ENCODE results near the gene PVALEF. TPM values are rescaled to one million over a fixed set of nuclear protein-coding genes. Genes with fewer than 3 reads are reported as not detected.

Gene PVALEF
- total RNA-seq, 1 donor, result not detected

DNA sequence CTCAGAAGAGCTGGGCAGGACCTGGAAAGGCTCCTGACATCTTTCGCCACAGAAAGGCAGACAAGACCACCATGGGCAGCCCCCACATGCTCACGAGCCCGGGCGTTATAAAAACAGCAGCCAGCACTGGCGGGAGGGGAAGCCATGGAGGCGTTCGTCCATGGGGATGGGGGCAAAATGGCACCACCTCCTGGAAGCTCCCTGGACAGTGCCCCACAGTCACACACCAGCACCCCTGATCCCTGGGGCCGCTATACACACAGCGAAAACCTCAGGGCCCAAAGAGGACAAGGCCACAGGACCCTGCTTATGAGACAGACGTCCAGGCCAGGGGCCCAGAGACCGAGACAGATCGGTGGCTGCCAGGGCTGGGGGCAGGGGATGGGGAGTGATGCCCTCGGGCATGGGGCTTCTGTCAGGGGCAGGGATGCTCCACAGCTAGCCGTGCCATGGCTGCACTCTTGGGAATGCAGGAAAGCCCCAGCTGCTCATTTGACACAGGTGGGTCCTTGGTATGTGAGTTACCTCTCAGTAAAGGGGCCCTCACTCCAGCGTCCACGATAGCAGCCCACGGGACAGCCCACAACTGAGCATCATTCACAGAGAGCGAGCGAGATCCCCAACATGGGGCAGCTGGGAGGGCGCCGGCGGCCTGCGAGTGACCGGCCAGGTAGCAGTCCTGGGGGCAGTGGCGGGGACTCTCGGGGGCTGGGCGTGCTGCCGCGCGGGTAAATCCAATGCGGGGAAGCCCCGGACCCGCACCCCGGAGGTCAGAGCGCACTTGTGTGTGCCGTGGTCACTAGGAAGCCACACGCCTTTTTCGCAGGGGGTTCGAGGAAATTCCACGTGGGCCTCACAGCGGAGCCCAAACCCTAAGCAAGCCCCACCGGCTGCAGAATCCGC is 6.4 kb upstream of the PVALEF start:
- H3K79me2 ChIP-seq (ENCODE audit: insufficient read depth, low read length), result no peaks in the 10 kb centered on the region
- no peaks in the 10 kb centered on the region for H3K4me1 ChIP-seq (ENCODE audit: insufficient read depth, low read length)
- peaks cover under 1% of the 10 kb centered on the region for H3K27me3 ChIP-seq (ENCODE audit: insufficient read depth, low read length)
- H4K20me1 ChIP-seq (ENCODE audit: insufficient read depth, low read length), result no peaks in the 10 kb centered on the region
- H3K4me3 ChIP-seq (ENCODE audit: insufficient read depth, low read length), result no peak overlapping the region
- H3K27ac ChIP-seq (ENCODE audit: low read depth, low read length), result no peak overlapping the region
- no peak overlapping the region for H2AFZ ChIP-seq (ENCODE audit: low read length)
- no peak overlapping the region for H3K4me2 ChIP-seq (ENCODE audit: insufficient read depth, low read length)
- H3K9me3 ChIP-seq (ENCODE audit: low read depth, low read length), result no peaks in the 10 kb centered on the region
- no peaks in the 10 kb centered on the region for H3K36me3 ChIP-seq (ENCODE audit: insufficient read depth, low read length)
- no peak for DNase-seq (ENCODE audit: insufficient read length, low spot score, missing footprints)
- TF ChIP-seq, protein P1, sequence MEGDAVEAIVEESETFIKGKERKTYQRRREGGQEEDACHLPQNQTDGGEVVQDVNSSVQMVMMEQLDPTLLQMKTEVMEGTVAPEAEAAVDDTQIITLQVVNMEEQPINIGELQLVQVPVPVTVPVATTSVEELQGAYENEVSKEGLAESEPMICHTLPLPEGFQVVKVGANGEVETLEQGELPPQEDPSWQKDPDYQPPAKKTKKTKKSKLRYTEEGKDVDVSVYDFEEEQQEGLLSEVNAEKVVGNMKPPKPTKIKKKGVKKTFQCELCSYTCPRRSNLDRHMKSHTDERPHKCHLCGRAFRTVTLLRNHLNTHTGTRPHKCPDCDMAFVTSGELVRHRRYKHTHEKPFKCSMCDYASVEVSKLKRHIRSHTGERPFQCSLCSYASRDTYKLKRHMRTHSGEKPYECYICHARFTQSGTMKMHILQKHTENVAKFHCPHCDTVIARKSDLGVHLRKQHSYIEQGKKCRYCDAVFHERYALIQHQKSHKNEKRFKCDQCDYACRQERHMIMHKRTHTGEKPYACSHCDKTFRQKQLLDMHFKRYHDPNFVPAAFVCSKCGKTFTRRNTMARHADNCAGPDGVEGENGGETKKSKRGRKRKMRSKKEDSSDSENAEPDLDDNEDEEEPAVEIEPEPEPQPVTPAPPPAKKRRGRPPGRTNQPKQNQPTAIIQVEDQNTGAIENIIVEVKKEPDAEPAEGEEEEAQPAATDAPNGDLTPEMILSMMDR (IDR thresholded peaks at IDR 0.05; ENCODE audit: extremely low read depth, low read depth, low read length), result no peak

DNA sequence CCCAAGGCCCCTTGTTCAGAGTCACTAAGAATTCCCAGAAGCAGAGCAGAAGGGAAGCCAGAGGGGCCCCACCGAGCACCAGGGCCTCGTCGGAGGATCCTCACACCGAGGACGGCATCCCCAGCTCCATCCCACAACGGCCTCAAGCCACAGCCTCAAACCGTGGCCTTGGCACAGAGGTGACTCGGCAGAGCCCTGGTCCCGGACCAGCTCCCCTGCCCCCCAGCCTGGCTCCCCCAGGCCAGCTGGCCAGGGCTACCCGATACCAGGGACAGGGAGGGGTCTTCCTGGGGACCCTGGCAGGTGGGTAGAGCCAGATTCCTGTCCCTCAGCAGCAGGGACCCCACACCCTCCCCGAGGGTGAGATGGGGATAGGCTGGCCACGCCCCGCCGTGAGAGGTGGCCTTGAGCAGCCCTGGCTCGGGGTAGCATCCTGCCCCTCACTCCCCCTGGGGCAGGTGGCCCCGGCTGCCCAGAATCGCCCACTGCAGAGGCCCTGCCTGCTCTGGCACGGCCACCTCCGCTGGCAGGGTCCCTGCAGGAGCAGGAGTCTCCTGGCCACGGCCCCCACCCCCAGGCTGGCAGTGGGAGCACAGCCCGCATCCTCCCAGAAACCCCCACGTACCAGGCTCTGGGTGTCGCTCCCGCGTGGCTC is 5.6 kb upstream of the PVALEF start:
- H3K9me3 ChIP-seq (ENCODE audit: low read depth, low read length), result no peaks in the 10 kb centered on the region
- DNase-seq (ENCODE audit: insufficient read length, low spot score, missing footprints), result no peak
- H3K27ac ChIP-seq (ENCODE audit: low read depth, low read length), result no peak overlapping the region
- H3K4me2 ChIP-seq (ENCODE audit: insufficient read depth, low read length), result no peak overlapping the region
- no peaks in the 10 kb centered on the region for H3K79me2 ChIP-seq (ENCODE audit: insufficient read depth, low read length)
- H3K27me3 ChIP-seq (ENCODE audit: insufficient read depth, low read length), result peaks cover 9% of the 10 kb centered on the region
- TF ChIP-seq, protein P1 (IDR thresholded peaks at IDR 0.05; ENCODE audit: extremely low read depth, low read depth, low read length), result no peak
- H3K36me3 ChIP-seq (ENCODE audit: insufficient read depth, low read length), result no peaks in the 10 kb centered on the region
- H4K20me1 ChIP-seq (ENCODE audit: insufficient read depth, low read length), result no peaks in the 10 kb centered on the region
- no peak overlapping the region for H2AFZ ChIP-seq (ENCODE audit: low read length)
- H3K4me3 ChIP-seq (ENCODE audit: insufficient read depth, low read length), result no peak overlapping the region
- H3K4me1 ChIP-seq (ENCODE audit: insufficient read depth, low read length), result no peaks in the 10 kb centered on the region

DNA sequence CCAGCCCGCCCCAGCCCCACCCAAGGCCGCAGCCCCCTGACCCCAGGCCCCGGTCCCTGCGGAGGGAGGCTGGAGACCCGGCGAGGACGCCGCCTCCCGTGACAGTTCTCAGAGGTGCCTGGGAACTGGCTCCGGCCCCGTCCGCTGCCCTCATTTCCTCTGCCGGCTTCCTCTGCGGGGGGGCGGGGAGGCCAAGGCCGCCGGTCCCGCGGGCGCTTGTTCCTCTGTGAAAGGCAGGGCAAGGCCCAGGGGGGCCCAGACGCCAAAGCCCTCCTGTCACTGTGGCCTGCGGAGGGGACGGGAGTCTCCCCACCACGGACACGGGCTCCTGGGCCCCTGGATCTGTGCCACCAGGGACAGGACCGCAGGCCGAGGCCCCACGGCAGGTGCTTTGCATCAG is 5.0 kb upstream of the PVALEF start:
- no peaks in the 10 kb centered on the region for H4K20me1 ChIP-seq (ENCODE audit: insufficient read depth, low read length)
- no peaks in the 10 kb centered on the region for H3K4me1 ChIP-seq (ENCODE audit: insufficient read depth, low read length)
- H3K36me3 ChIP-seq (ENCODE audit: insufficient read depth, low read length), result no peaks in the 10 kb centered on the region
- no peaks in the 10 kb centered on the region for H3K79me2 ChIP-seq (ENCODE audit: insufficient read depth, low read length)
- H3K9me3 ChIP-seq (ENCODE audit: low read depth, low read length), result no peaks in the 10 kb centered on the region
- no peak overlapping the region for H2AFZ ChIP-seq (ENCODE audit: low read length)
- H3K27ac ChIP-seq (ENCODE audit: low read depth, low read length), result no peak overlapping the region
- TF ChIP-seq, protein P1 (IDR thresholded peaks at IDR 0.05; ENCODE audit: extremely low read depth, low read depth, low read length), result no peak
- H3K27me3 ChIP-seq (ENCODE audit: insufficient read depth, low read length), result peaks cover 14% of the 10 kb centered on the region
- no peak overlapping the region for H3K4me3 ChIP-seq (ENCODE audit: insufficient read depth, low read length)
- no peak overlapping the region for H3K4me2 ChIP-seq (ENCODE audit: insufficient read depth, low read length)
- DNase-seq (ENCODE audit: insufficient read length, low spot score, missing footprints), result peak; percentile 94
